ENCODE results near the gene RASSF10. TPM values are rescaled to one million over a fixed set of nuclear protein-coding genes. Genes with fewer than 3 reads are reported as not detected.

RASSF10 gene
- polyA plus RNA-seq, 2 of the 4 experiments (the other 2 are of a cell fraction) = 3.9 to 10.3 TPM

DNA sequence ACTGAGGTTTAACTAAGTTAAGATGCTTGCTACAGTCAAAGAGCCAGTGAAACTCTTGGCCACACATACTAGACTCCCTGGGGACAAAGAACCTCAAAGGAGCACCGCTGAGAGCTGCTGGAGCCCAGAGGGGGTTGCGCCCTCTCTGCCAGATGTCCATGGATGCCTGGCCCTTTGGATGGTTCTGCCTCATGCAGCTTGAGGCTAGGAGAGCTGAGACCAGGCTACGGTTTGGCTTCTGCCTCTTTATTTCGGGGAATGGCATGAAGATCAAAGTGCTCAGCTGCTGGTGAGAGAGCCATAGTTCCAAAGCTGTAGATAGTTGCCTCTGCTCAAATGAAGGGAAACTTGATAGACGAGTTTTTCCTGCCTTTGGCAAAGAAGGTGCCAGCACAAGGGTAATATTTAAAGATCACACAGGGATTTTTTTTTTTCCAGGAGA, 43.0 kb downstream of the RASSF10 start:
- ATAC-seq (no peak), DNase-seq (ENCODE audit: low read depth in 1 of 2, low spot score in 1 of 2) (no peak), FAIRE-seq (no peak)
- ChIA-PET POLR2A (interaction anchor here (1.3 kb wide), 1 partner anchor 43 kb away, joined by 4 read pairs; the partner anchor contains the start of gene RASSF10), CTCF (interaction anchor here (0.9 to 1.5 kb wide), 3 partner anchors 10 to 24 kb away, joined by 3 to 6 read pairs (median 3); no protein-coding TSS in a partner anchor)
- Histone ChIP-seq H3K4me3 (no peak overlapping the region), H3K4me1 (peaks cover 30% of the 10 kb centered on the region), H3K27ac (peak overlapping the region in 1 of 2 experiments; percentile 67; a peak in 2 of 6 replicates), H3K4me2 (no peak overlapping the region), H3K9me3 (peaks cover 9% of the 10 kb centered on the region; the same call in 1 of the 3 replicates)
- 88% methylated on average over 5 of the region's 5 CpGs for WGBS (ENCODE audit: missing lambda C conversion rate)
- TF ChIP-seq CHD2 (IDR thresholded peaks at IDR 0.05; ENCODE audit: low read length, partially characterized antibody) = no peak
- no peak for TF ChIP-seq RAD21 (conservative IDR thresholded peaks at IDR 0.05 in 1 of 2, IDR thresholded peaks at IDR 0.05 in 1 of 2)
- no peak for TF ChIP-seq HES2 (IDR thresholded peaks at IDR 0.05)
- no peak for TF ChIP-seq ZFP36 (IDR thresholded peaks at IDR 0.05; ENCODE audit: borderline replicate concordance, partially characterized antibody)
- TF ChIP-seq KDM5A (IDR thresholded peaks at IDR 0.05) = no peak
- TF ChIP-seq, protein P1, sequence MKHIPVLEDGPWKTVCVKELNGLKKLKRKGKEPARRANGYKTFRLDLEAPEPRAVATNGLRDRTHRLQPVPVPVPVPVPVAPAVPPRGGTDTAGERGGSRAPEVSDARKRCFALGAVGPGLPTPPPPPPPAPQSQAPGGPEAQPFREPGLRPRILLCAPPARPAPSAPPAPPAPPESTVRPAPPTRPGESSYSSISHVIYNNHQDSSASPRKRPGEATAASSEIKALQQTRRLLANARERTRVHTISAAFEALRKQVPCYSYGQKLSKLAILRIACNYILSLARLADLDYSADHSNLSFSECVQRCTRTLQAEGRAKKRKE (CRISPR knock-in tag; IDR thresholded peaks at IDR 0.05; ENCODE audit: low read depth) = no peak
- no peak for TF ChIP-seq HDAC2 (IDR thresholded peaks at IDR 0.05)
- no peak for TF ChIP-seq CHD4 (IDR thresholded peaks at IDR 0.05; ENCODE audit: borderline replicate concordance)
- TF ChIP-seq CEBPB (IDR thresholded peaks at IDR 0.05) = no peak
- TF ChIP-seq JUN (IDR thresholded peaks at IDR 0.05) = no peak
- no peak for TF ChIP-seq HOXB5 (CRISPR knock-in tag; IDR thresholded peaks at IDR 0.05)
- no peak for TF ChIP-seq HOXA7 (CRISPR knock-in tag; IDR thresholded peaks at IDR 0.05)
- TF ChIP-seq RARB (CRISPR knock-in tag; IDR thresholded peaks at IDR 0.05) = no peak
- TF ChIP-seq RNF2 (IDR thresholded peaks at IDR 0.05; ENCODE audit: borderline replicate concordance, low read depth) = no peak
- TF ChIP-seq, protein P2, sequence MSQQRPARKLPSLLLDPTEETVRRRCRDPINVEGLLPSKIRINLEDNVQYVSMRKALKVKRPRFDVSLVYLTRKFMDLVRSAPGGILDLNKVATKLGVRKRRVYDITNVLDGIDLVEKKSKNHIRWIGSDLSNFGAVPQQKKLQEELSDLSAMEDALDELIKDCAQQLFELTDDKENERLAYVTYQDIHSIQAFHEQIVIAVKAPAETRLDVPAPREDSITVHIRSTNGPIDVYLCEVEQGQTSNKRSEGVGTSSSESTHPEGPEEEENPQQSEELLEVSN (IDR thresholded peaks at IDR 0.05; ENCODE audit: borderline replicate concordance, low read depth) = no peak
- TF ChIP-seq EHMT2 (IDR thresholded peaks at IDR 0.05; ENCODE audit: low read depth) = no peak
- TF ChIP-seq SREBF2 (IDR thresholded peaks at IDR 0.05) = no peak
- no peak for TF ChIP-seq RCOR1 (IDR thresholded peaks at IDR 0.05; ENCODE audit: low read depth, low read length)
- TF ChIP-seq MAZ (IDR thresholded peaks at IDR 0.05; ENCODE audit: borderline replicate concordance, low read depth, low read length) = no peak

DNA sequence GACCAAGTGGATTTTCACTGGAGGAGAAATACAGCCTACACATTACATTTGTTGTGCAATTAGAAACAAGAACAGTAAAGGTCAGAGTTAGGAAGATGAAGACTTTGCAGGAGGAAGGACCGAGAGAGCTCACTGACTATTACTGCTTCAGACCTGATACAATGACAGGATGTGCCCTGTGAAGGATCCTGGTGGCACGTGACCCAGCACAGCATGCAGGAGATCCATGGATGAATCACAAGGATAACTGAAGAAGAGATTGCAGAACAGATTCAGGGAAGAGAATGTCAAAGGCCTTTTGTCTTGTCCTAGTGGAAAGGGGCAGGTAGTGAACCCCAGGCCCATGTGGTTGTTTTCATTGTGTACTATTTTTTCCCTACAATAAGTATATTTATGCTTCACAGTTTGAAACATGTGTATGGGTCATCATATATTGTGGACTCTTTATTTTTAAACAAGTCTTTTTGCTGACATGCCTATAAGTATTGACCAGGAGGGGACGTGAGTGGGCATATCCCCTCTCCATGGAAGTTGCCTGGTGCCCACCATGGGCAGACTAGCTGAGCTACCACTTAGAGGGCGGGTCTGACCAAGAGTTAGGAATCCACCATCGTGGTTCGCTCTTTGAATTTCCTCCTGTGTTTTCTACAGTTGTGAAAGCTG, 44.3 kb downstream of the RASSF10 start:
- CTCF ChIA-PET = interaction anchor here (0.7 to 1.5 kb wide), 4 partner anchors 20 to 85 kb away, joined by 3 to 6 read pairs (median 4); no protein-coding TSS in a partner anchor
- no peak overlapping the region for H3K4me3 ChIP-seq
- peak; percentile 41 for TF ChIP-seq MAFK (IDR thresholded peaks at IDR 0.05; ENCODE audit: partially characterized antibody)
- TF ChIP-seq, protein P3, sequence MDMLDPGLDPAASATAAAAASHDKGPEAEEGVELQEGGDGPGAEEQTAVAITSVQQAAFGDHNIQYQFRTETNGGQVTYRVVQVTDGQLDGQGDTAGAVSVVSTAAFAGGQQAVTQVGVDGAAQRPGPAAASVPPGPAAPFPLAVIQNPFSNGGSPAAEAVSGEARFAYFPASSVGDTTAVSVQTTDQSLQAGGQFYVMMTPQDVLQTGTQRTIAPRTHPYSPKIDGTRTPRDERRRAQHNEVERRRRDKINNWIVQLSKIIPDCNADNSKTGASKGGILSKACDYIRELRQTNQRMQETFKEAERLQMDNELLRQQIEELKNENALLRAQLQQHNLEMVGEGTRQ (IDR thresholded peaks at IDR 0.05) = peak; percentile 48; the same call in 1 of the 2 replicates
- TF ChIP-seq RNF2 (IDR thresholded peaks at IDR 0.05; ENCODE audit: borderline replicate concordance, low read depth) = no peak
- DNase-seq (ENCODE audit: low read depth in 1 of 2, low spot score in 1 of 2) (peak in 1 of 2 experiments; percentile 22), ATAC-seq (peak; percentile 30 to 47; a peak in 2 of 6 replicates), FAIRE-seq (no peak)
- 70% methylated on average over 6 of the region's 6 CpGs for WGBS (ENCODE audit: missing lambda C conversion rate)
- peaks cover 30% of the 10 kb centered on the region for H3K4me1 ChIP-seq
- POLR2A ChIA-PET = interaction anchor here (1.3 kb wide), 1 partner anchor 45 kb away, joined by 4 read pairs; the partner anchor contains the start of gene RASSF10
- peaks cover 9% of the 10 kb centered on the region; the same call in 1 of the 3 replicates for H3K9me3 ChIP-seq
- peak overlapping the region; percentile 1; the same call in 2 of the 3 replicates for H3K4me2 ChIP-seq
- peak overlapping the region in 1 of 2 experiments; percentile 67; a peak in 4 of 6 replicates for H3K27ac ChIP-seq

Measured in A549 (cell line).